Spinal cord (tissue), 10 donors: ENCODE measurements around the gene EPHB1. TPM values are rescaled to one million over a fixed set of nuclear protein-coding genes. Genes with fewer than 3 reads are reported as not detected.

Experiments used
- DNase-seq, 6 donors: peaks; one replicate each; pipeline versions ENCODE4 v3.0.0 to v3.0.0-alpha.2; 2013 to 2015; ENCODE audit warnings: low spot score in 6 of 6, low read depth in 4 of 6
- H3K27ac ChIP-seq: one replicate; pipeline ENCODE4 v1.5.1; 2013; ENCODE audit warnings: low read depth, low read length, control low read depth
- H3K27me3 ChIP-seq: one replicate; pipeline ENCODE4 v1.6.1; 2013; ENCODE audit warnings: low read length; ENCODE audit not compliant: control insufficient read depth, insufficient read depth
- H3K36me3 ChIP-seq: one replicate; pipeline ENCODE4 v1.6.1; 2013; ENCODE audit warnings: low read length; ENCODE audit not compliant: control insufficient read depth, insufficient read depth
- H3K4me1 ChIP-seq: one replicate; pipeline ENCODE4 v1.6.1; 2013; ENCODE audit warnings: low read length; ENCODE audit not compliant: control insufficient read depth, insufficient read depth
- H3K4me3 ChIP-seq: one replicate; pipeline ENCODE4 v1.5.1; 2013; ENCODE audit warnings: low read depth, low read length, control low read depth
- H3K9me3 ChIP-seq: one replicate; pipeline ENCODE4 v1.6.1; 2013; ENCODE audit warnings: low read length; ENCODE audit not compliant: control insufficient read depth, insufficient read depth
- WGBS: methylation state at CpG from one replicate; pipeline ENCODE4 v1.1.5; 2013; ENCODE audit warnings: missing lambda C conversion rate; ENCODE audit not compliant: insufficient coverage; 5-methylcytosine and 5-hydroxymethylcytosine counted together
- polyA plus RNA-seq, 2 donors: library from polyadenylated mRNA; unstranded; fragments of 120-200 nt; gene quantifications; one replicate each; pipeline ENCODE4 v1.2.1, GENCODE V29; 2013; ENCODE audit not compliant: insufficient read length in 2 of 2
- total RNA-seq, 2 donors: library from RNA; depleted of rRNA in 1 of 2; stranded (reverse); fragments of 120-200 nt in 1 of 2; fragments of >200 nt in 1 of 2; gene quantifications; one replicate each; pipeline versions ENCODE4 v1.2.3 to v1.2.4, GENCODE V29; 2013 to 2014
- donor health status: healthy.

The EPHB1 gene
- total and polyA plus RNA-seq, 4 donors: 10.0 to 47.6 (median 22.8) TPM

DNA sequence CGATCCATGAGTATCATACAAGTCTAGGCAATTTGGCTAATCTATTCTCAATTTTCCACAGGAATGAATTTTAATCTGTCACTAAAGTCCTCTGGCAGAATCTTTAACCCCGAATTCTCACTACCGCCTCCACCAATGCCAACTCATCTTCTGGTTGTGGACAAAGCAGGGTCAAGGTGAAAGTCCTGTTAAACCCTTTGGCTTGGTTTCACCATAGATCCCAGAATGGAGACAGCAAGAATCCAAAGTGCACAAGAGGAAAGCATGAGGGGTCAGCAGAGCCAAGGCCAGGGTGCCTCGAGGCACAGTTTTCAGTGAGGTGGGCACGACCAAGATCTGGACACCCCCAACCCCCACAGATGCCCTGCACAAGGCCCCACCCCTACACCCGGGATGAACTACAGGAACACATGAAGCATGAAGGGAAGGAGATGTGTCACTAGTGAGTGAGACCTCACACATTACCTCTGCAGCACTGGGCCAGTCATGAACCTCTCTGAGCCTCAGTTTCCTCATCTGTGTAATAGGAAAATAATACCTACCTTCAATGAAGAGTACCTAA, 466.2 kb downstream of the EPHB1 start:
- Histone ChIP-seq H3K4me3 (no peak overlapping the region), H3K27ac (no peak overlapping the region), H3K4me1 (no peaks in the 10 kb centered on the region), H3K27me3 (no peaks in the 10 kb centered on the region), H3K36me3 (no peaks in the 10 kb centered on the region), H3K9me3 (no peaks in the 10 kb centered on the region)
- no peak for DNase-seq
- WGBS: 92% methylated on average over 1 of the region's 6 CpGs

GRCh38 chr3:135261916-135262315, 466.9 kb downstream of the EPHB1 start:
- no peaks in the 10 kb centered on the region for H3K36me3 ChIP-seq
- H3K4me3 ChIP-seq: no peak overlapping the region
- H3K27me3 ChIP-seq: no peaks in the 10 kb centered on the region
- no peak overlapping the region for H3K27ac ChIP-seq
- no peaks in the 10 kb centered on the region for H3K9me3 ChIP-seq
- no peak for DNase-seq
- WGBS: no CpG with 5 or more reads among the region's 1 CpG
- no peaks in the 10 kb centered on the region for H3K4me1 ChIP-seq

DNA sequence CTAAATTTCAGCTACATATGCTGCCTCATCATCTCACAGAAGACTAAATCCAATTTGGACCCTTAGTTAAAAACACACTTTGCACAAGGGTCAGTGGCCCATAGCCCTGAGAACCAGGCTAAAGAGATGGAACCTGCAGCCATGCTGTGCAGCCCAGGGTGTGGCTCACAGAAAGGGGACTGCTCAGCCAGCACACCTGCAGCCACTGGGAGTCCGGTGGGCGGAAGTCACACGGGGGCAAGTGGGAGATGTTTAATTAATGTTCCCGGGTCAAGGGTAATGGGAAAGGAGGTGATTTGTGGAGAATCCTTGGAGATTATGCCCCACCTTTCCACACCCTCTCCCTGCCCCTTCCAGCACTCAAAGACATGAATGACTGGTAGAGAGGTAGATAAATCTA, 467.4 kb downstream of the EPHB1 start:
- Histone ChIP-seq H3K4me3 (no peak overlapping the region), H3K27me3 (no peaks in the 10 kb centered on the region), H3K9me3 (no peaks in the 10 kb centered on the region), H3K4me1 (no peaks in the 10 kb centered on the region), H3K27ac (no peak overlapping the region), H3K36me3 (no peaks in the 10 kb centered on the region)
- WGBS: no CpG with 5 or more reads among the region's 4 CpGs
- DNase-seq: no peak

DNA sequence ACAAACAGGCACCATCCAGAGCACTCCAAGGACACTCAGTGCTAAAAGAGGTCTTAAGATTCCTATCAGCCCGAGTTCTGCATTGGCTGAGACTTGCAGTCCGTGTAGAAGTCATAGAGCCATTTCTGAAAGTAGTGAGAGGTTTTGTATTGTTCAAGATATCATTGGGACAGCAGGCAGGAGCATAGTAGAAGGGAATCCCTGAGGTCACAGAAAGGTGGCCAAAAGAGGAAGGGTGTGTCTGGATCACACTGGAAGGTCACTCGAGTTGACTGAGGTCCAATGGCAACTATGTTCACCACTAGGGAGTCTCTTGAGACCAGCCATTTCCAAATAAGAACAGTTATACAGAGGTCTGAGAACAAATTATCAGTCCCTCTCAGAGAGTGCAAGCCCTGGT, 468.3 kb downstream of the EPHB1 start:
- H3K27me3 ChIP-seq: no peaks in the 10 kb centered on the region
- no peak overlapping the region for H3K27ac ChIP-seq
- H3K36me3 ChIP-seq: no peaks in the 10 kb centered on the region
- DNase-seq: no peak
- no peak overlapping the region for H3K4me3 ChIP-seq
- no peaks in the 10 kb centered on the region for H3K9me3 ChIP-seq
- no peaks in the 10 kb centered on the region for H3K4me1 ChIP-seq
- 82% methylated on average over 2 of the region's 3 CpGs for WGBS

- Histone ChIP-seq H3K36me3 (no peaks in the 10 kb centered on the region), H3K4me1 (peaks cover 20% of the 10 kb centered on the region), H3K27ac (no peak overlapping the region), H3K4me3 (no peak overlapping the region), H3K27me3 (no peaks in the 10 kb centered on the region), H3K9me3 (no peaks in the 10 kb centered on the region)
- DNase-seq: no peak
- 88% methylated on average over 4 of the region's 6 CpGs for WGBS
Observed at GRCh38 chr3:135267487-135267886, 472.4 kb downstream of the EPHB1 start.

DNA sequence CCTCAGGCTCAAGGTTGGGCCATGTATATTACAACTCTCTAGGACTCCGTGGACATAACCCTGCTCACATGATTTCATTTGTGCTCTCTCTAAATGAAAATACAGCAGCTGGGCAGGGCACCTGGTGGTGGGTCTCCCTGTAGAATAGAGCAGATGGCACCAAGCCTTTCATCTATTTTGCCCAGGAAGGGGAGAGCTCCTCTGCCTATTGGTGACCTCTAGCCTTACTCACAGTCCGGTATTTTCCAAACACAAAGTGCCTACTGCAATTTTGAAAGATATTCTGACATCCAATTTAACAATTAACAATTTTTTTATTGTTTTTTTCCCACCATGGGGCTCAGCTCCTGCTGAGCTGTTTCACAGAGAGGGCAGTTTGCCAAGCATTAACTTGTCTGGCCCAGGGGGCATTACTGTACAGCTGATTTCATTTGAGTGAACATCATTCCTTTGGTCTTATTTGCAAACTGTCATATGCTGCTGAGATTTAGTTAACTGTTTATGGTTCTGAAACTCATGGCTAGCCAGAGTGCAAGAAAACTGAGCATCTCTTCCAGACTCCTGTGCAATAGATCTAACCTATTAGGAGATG, 474.0 kb downstream of the EPHB1 start:
- Histone ChIP-seq H3K36me3 (no peaks in the 10 kb centered on the region), H3K9me3 (no peaks in the 10 kb centered on the region), H3K27me3 (no peaks in the 10 kb centered on the region), H3K4me1 (peaks cover 20% of the 10 kb centered on the region), H3K4me3 (no peak overlapping the region), H3K27ac (no peak overlapping the region)
- 22% methylated on average over 1 of the region's 2 CpGs for WGBS
- peak in 2 of 6 donors; percentile 24 to 70 for DNase-seq

DNA sequence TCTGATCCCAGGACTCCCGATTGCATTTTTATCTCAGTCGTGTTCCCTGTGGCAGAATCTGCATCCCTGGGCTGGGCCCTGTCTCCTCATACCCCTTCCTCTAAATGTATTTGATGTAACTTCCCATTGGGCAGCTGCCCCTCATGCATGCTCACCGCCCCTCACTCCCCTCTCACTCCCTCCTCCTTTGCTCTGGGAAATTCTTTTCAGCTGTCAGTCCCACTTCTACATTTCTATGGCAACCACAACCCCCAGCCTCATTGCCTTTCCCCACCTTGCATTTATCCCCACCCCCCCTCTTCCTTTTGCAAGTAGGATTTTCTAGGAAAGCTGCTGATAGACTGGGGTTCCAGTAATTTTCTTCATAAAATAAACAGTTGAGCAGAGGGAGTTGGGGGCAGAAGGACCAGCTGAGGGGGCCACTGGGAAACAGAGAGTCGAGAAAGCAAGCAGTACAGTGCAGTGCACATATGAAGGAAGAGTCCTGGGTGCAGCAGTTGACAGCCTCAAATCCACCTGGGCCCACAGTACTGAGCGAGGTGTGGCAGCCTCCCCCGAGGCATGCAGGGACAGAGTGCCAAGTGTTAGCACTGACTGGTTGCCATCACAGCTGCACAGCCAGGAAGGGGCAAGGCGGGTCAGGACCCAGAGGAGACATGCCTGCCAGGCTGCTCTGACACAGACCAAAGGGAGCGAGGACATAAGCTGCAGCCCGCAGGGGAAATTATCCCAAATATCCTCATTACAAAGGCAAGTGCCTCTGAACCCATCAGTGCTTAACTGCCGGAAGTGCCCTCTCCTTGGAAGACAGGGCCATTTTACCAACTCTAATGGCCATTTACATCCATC, 476.3 kb downstream of the EPHB1 start:
- peak in 2 of 6 donors; percentile 20 to 67 for DNase-seq
- no peaks in the 10 kb centered on the region for H3K36me3 ChIP-seq
- H3K27ac ChIP-seq: no peak overlapping the region
- WGBS: 31% methylated on average over 10 of the region's 10 CpGs
- H3K4me3 ChIP-seq: no peak overlapping the region
- no peaks in the 10 kb centered on the region for H3K9me3 ChIP-seq
- no peaks in the 10 kb centered on the region for H3K27me3 ChIP-seq
- H3K4me1 ChIP-seq: peaks cover 20% of the 10 kb centered on the region

DNA sequence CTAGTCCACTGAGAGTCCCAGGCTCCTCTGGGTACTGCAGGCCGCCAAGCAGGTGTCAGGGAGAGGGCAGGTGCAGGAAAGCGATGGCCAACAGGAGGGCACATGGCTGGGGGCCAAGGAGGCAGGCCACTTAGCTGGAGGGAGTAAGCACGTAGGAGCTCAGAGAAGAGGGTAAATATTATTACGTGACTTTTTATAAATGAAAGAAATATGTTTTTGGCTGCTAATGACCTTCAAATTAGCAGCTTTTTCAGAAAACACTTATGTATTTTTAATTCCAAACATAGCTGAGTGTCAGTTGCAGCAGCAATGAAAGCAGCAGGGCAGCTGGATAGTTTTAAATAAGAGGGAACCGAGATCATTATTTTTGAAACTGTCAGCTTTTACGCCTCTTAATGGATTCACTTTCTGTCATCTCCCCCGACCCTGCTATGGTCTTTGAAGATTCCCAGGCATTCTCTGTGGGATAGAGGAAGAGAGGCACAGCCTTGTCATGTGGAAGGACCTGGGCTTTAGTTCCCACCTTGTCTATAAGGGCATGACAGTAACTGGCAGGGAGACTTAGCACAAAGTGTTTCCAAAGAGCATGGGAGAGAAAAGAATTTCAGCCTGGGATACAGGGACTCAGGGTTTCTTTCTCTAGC, 477.1 kb downstream of the EPHB1 start:
- H3K27me3 ChIP-seq: no peaks in the 10 kb centered on the region
- H3K36me3 ChIP-seq: no peaks in the 10 kb centered on the region
- H3K27ac ChIP-seq: no peak overlapping the region
- H3K4me3 ChIP-seq: no peak overlapping the region
- WGBS: 52% methylated on average over 2 of the region's 7 CpGs
- no peaks in the 10 kb centered on the region for H3K9me3 ChIP-seq
- H3K4me1 ChIP-seq: peaks cover 20% of the 10 kb centered on the region
- peak in 2 of 6 donors; percentile 12 to 19 for DNase-seq

DNA sequence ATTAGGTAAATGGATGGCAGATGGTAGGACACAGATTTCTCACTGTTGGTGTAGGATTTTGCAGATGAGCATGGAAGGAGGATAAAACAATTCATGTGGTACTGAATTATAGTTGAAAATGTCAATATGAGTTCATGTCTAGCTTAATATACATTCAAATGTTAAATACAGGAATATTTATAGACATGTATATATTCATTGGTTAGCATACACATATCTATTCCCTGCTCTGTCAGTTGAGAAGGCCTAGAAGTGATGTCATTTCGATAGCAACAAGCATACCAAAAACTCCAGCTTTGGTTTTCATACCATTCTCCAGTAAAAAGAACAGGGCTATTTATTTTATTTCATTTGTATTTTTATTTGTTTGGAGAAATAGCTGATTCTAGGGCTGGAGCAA, 497.1 kb downstream of the EPHB1 start:
- H3K4me1 ChIP-seq: no peaks in the 10 kb centered on the region
- H3K27me3 ChIP-seq: no peaks in the 10 kb centered on the region
- no peak overlapping the region for H3K27ac ChIP-seq
- H3K4me3 ChIP-seq: no peak overlapping the region
- peaks cover 2% of the 10 kb centered on the region for H3K9me3 ChIP-seq
- no peaks in the 10 kb centered on the region for H3K36me3 ChIP-seq
- no peak for DNase-seq
- WGBS: no CpG with 5 or more reads among the region's 1 CpG
